ENCODE measurements around the gene NHERF2. TPM values are rescaled to one million over a fixed set of nuclear protein-coding genes. Genes with fewer than 3 reads are reported as not detected.

Gene NHERF2
- total RNA-seq, 1 donor from 2014 or later: 2.2 TPM

GRCh38 chr16:1984347-1985225, 42.1 kb upstream of the NHERF2 start:
- H3K36me3 Mint-ChIP-seq (ENCODE audit: low read depth): peaks cover 14% of the 10 kb centered on the region
- H3K4me3 Mint-ChIP-seq: peak overlapping the region; percentile 84

GRCh38 chr16:1985466-1986150, 41.1 kb upstream of the NHERF2 start:
- Mint-ChIP-seq H3K36me3 (ENCODE audit: low read depth) (peaks cover 14% of the 10 kb centered on the region), H3K27me3 (ENCODE audit: insufficient read depth) (peaks cover 32% of the 10 kb centered on the region), H3K27ac (no peak overlapping the region), H3K4me3 (peak overlapping the region; percentile 84), H3K9me3 (no peaks in the 10 kb centered on the region), H3K4me1 (ENCODE audit: low read depth) (peaks cover 8% of the 10 kb centered on the region)
- no peak for DNase-seq (ENCODE audit: low spot score)
- intact Hi-C loops (cut with micrococcal nuclease): no loop called here

More at GRCh38 chr16:1984347-1985225, 42.1 kb upstream of the NHERF2 start:
- Mint-ChIP-seq H3K4me1 (ENCODE audit: low read depth) (peaks cover 8% of the 10 kb centered on the region), H3K27ac (peak overlapping the region; percentile 29), H3K27me3 (ENCODE audit: insufficient read depth) (peaks cover 39% of the 10 kb centered on the region), H3K9me3 (no peaks in the 10 kb centered on the region)
- no peak for DNase-seq (ENCODE audit: low spot score)
- intact Hi-C loops (cut with micrococcal nuclease): loop anchor here (1.0 to 5.0 kb wide), 4 partner anchors 8 to 38 kb away; partner anchors contain the start of genes NDUFB10 and TBL3

- intact Hi-C loops (cut with micrococcal nuclease): no loop called here
- peaks cover 21% of the 10 kb centered on the region for H3K27me3 Mint-ChIP-seq (ENCODE audit: insufficient read depth)
- H3K27ac Mint-ChIP-seq: no peak overlapping the region
- no peak overlapping the region for H3K4me3 Mint-ChIP-seq
- no peak for DNase-seq (ENCODE audit: low spot score)
- peaks cover 14% of the 10 kb centered on the region for H3K36me3 Mint-ChIP-seq (ENCODE audit: low read depth)
- H3K9me3 Mint-ChIP-seq: no peaks in the 10 kb centered on the region
- H3K4me1 Mint-ChIP-seq (ENCODE audit: low read depth): peaks cover 17% of the 10 kb centered on the region
Observed at GRCh38 chr16:1987198-1987597, 39.5 kb upstream of the NHERF2 start.

GRCh38 chr16:1989209-1990100, 37.2 kb upstream of the NHERF2 start, which contains the start of gene SYNGR3:
TSS of gene SYNGR3 (plus strand) at chr16:1989970. CDS start at chr16:1990103, 133 bp downstream.
- no peak for DNase-seq (ENCODE audit: low spot score)
- Mint-ChIP-seq H3K27me3 (ENCODE audit: insufficient read depth) (peaks cover 11% of the 10 kb centered on the region), H3K36me3 (ENCODE audit: low read depth) (peaks cover 17% of the 10 kb centered on the region), H3K27ac (peak within 1 kb of the TSS; percentile 84), H3K9me3 (no peaks in the 10 kb centered on the region), H3K4me1 (ENCODE audit: low read depth) (peaks cover 26% of the 10 kb centered on the region), H3K4me3 (peak within 1 kb of the TSS; percentile 82)
- intact Hi-C loops (cut with micrococcal nuclease): no loop called here

GRCh38 chr16:1990101-1990350, 36.7 kb upstream of the NHERF2 start:
- Mint-ChIP-seq H3K4me3 (no peak overlapping the region), H3K27ac (no peak overlapping the region), H3K9me3 (no peaks in the 10 kb centered on the region), H3K4me1 (ENCODE audit: low read depth) (peaks cover 26% of the 10 kb centered on the region), H3K27me3 (ENCODE audit: insufficient read depth) (peaks cover 11% of the 10 kb centered on the region), H3K36me3 (ENCODE audit: low read depth) (peaks cover 14% of the 10 kb centered on the region)
- intact Hi-C loops (cut with micrococcal nuclease): no loop called here
- DNase-seq (ENCODE audit: low spot score): no peak

- intact Hi-C loops (cut with micrococcal nuclease): no loop called here
- peak overlapping the region; percentile 82 for H3K4me3 Mint-ChIP-seq
- DNase-seq (ENCODE audit: low spot score): peak; percentile 58
- peaks cover 11% of the 10 kb centered on the region for H3K27me3 Mint-ChIP-seq (ENCODE audit: insufficient read depth)
- peaks cover 14% of the 10 kb centered on the region for H3K36me3 Mint-ChIP-seq (ENCODE audit: low read depth)
- peak overlapping the region; percentile 84 for H3K27ac Mint-ChIP-seq
- H3K4me1 Mint-ChIP-seq (ENCODE audit: low read depth): peaks cover 26% of the 10 kb centered on the region
- H3K9me3 Mint-ChIP-seq: no peaks in the 10 kb centered on the region
Observed at GRCh38 chr16:1990351-1991134, 36.2 kb upstream of the NHERF2 start.

GRCh38 chr16:1991135-1991551, 35.6 kb upstream of the NHERF2 start:
- H3K27ac Mint-ChIP-seq: peak overlapping the region; percentile 84
- H3K4me1 Mint-ChIP-seq (ENCODE audit: low read depth): peaks cover 26% of the 10 kb centered on the region
- no peaks in the 10 kb centered on the region for H3K9me3 Mint-ChIP-seq
- intact Hi-C loops (cut with micrococcal nuclease): no loop called here
- H3K4me3 Mint-ChIP-seq: peak overlapping the region; percentile 82
- peaks cover 11% of the 10 kb centered on the region for H3K27me3 Mint-ChIP-seq (ENCODE audit: insufficient read depth)
- no peak for DNase-seq (ENCODE audit: low spot score)
- H3K36me3 Mint-ChIP-seq (ENCODE audit: low read depth): peaks cover 15% of the 10 kb centered on the region

GRCh38 chr16:1991588-1991947, 35.1 kb upstream of the NHERF2 start:
- Mint-ChIP-seq H3K9me3 (no peaks in the 10 kb centered on the region), H3K27me3 (ENCODE audit: insufficient read depth) (peaks cover 11% of the 10 kb centered on the region), H3K27ac (peak overlapping the region; percentile 84), H3K36me3 (ENCODE audit: low read depth) (peaks cover 14% of the 10 kb centered on the region), H3K4me3 (peak overlapping the region; percentile 82), H3K4me1 (ENCODE audit: low read depth) (peaks cover 26% of the 10 kb centered on the region)
- intact Hi-C loops (cut with micrococcal nuclease): no loop called here
- no peak for DNase-seq (ENCODE audit: low spot score)

GRCh38 chr16:1991948-1992703, 34.6 kb upstream of the NHERF2 start:
- intact Hi-C loops (cut with micrococcal nuclease): loop anchor here (1.0 to 2.0 kb wide), 9 partner anchors 8 to 977 kb away; partner anchors contain the start of genes GFER, MSRB1, NDUFB10 and NTHL1
- Mint-ChIP-seq H3K27ac (no peak overlapping the region), H3K4me3 (peak overlapping the region; percentile 82), H3K27me3 (ENCODE audit: insufficient read depth) (peaks cover 11% of the 10 kb centered on the region), H3K36me3 (ENCODE audit: low read depth) (peaks cover 10% of the 10 kb centered on the region), H3K4me1 (ENCODE audit: low read depth) (peaks cover 26% of the 10 kb centered on the region), H3K9me3 (no peaks in the 10 kb centered on the region)
- peak; percentile 91 for DNase-seq (ENCODE audit: low spot score)

GRCh38 chr16:1992704-1993317, 33.9 kb upstream of the NHERF2 start:
- H3K4me3 Mint-ChIP-seq: no peak overlapping the region
- intact Hi-C loops (cut with micrococcal nuclease): loop anchor here (1.0 to 2.0 kb wide), 9 partner anchors 9 to 976 kb away; partner anchors contain the start of genes GFER, MSRB1, NDUFB10 and NTHL1
- H3K27me3 Mint-ChIP-seq (ENCODE audit: insufficient read depth): peaks cover 11% of the 10 kb centered on the region
- H3K4me1 Mint-ChIP-seq (ENCODE audit: low read depth): peaks cover 26% of the 10 kb centered on the region
- peaks cover 12% of the 10 kb centered on the region for H3K36me3 Mint-ChIP-seq (ENCODE audit: low read depth)
- no peak overlapping the region for H3K27ac Mint-ChIP-seq
- DNase-seq (ENCODE audit: low spot score): no peak
- no peaks in the 10 kb centered on the region for H3K9me3 Mint-ChIP-seq

- Mint-ChIP-seq H3K4me1 (ENCODE audit: low read depth) (peaks cover 23% of the 10 kb centered on the region), H3K36me3 (ENCODE audit: low read depth) (peaks cover 15% of the 10 kb centered on the region), H3K27me3 (ENCODE audit: insufficient read depth) (peaks cover 8% of the 10 kb centered on the region), H3K9me3 (no peaks in the 10 kb centered on the region), H3K27ac (peak overlapping the region; percentile 4), H3K4me3 (no peak overlapping the region)
- intact Hi-C loops (cut with micrococcal nuclease): loop anchor here (2.0 kb wide), 1 partner anchor 975 kb away; the partner anchor contains the start of gene PAQR4
- no peak for DNase-seq (ENCODE audit: low spot score)
Observed at GRCh38 chr16:1993731-1994131, 33.0 kb upstream of the NHERF2 start.
